K562 (cell line): Measurements from ENCODE around the gene CALHM2.

Experiments
- BRCA1 ChIP-seq, 2 experiments: fragments of 450-650 bp in 1 of 2; sonication (generic) in 1 of 2; formaldehyde crosslinking in 1 of 2; IDR thresholded peaks; 2 replicates each; pipeline versions ENCODE4 v1.5.0 to v1.6.1; 2017 to 2020; ENCODE audit warnings: mild to moderate bottlenecking in 1 of 2, missing genetic modification reagents in 1 of 2
- CTCF ChIP-seq, 3 experiments: IDR thresholded peaks in 2 of 3; conservative IDR thresholded peaks in 1 of 3; 2 replicates each; pipeline ENCODE4 v1.5.1; 2011 to 2012; ENCODE audit warnings: low read length in 3 of 3, mild to moderate bottlenecking in 3 of 3, control low read depth in 2 of 3, improper control_type of control experiment in 1 of 3, inconsistent platforms in 1 of 3, low read depth in 1 of 3, mixed read lengths in 1 of 3, moderate library complexity in 1 of 3; ENCODE audit not compliant: insufficient read depth in 2 of 3
- ELF1 ChIP-seq: fragments of 200-800 bp; sonication (Bioruptor generic); IDR thresholded peaks from 2 replicates; pipeline ENCODE4 v1.6.1; 2016; ENCODE audit warnings: missing genetic modification characterization, missing compliant biosample characterization
- HNRNPL ChIP-seq: fragments of 200-400 bp; formaldehyde crosslinking; IDR thresholded peaks from 2 replicates; pipeline ENCODE4 v1.6.1; 2017; ENCODE audit warnings: low read depth, mild to moderate bottlenecking, low read length
- JUN ChIP-seq, 2 experiments: sonication (generic) in 1 of 2; formaldehyde crosslinking in 1 of 2; IDR thresholded peaks; 2 replicates each; pipeline versions ENCODE4 v1.6.1 to v1.8.0; 2012 to 2022; ENCODE audit warnings: borderline replicate concordance in 2 of 2, mild to moderate bottlenecking in 2 of 2, improper control_type of control experiment in 1 of 2, low read depth in 1 of 2, low read length in 1 of 2, missing genetic modification reagents in 1 of 2
- JUNB ChIP-seq: fragments of 450-650 bp; formaldehyde crosslinking; conservative IDR thresholded peaks from 2 replicates; pipeline ENCODE4 v1.4.0; 2020; ENCODE audit warnings: mild to moderate bottlenecking
- PKNOX1 ChIP-seq: fragments of 450-650 bp; IDR thresholded peaks from 2 replicates; pipeline ENCODE4 v1.6.1; 2016
- RB1 ChIP-seq: fragments of 450-650 bp; IDR thresholded peaks from 2 replicates; pipeline ENCODE4 v1.6.1; 2017; ENCODE audit warnings: low read depth, mild to moderate bottlenecking
- SIN3B ChIP-seq: fragments of 450-650 bp; IDR thresholded peaks from 2 replicates; pipeline ENCODE4 v1.6.1; 2017; ENCODE audit warnings: low read depth, mild to moderate bottlenecking, moderate library complexity
- SMAD3 ChIP-seq: fragments of 450-650 bp; formaldehyde crosslinking; conservative IDR thresholded peaks from 2 replicates; pipeline ENCODE4 v1.4.0; 2020; ENCODE audit warnings: mild to moderate bottlenecking
- TBL1XR1 ChIP-seq, 2 experiments: IDR thresholded peaks; 2 replicates each; pipeline ENCODE4 v1.6.1; 2012; ENCODE audit warnings: improper control_type of control experiment in 2 of 2, low read length in 2 of 2, mild to moderate bottlenecking in 1 of 2
- YY1 ChIP-seq, 3 experiments: IDR thresholded peaks; 2 replicates each; pipeline ENCODE4 v1.6.1; 2011; ENCODE audit warnings: low read length in 2 of 3, mild to moderate bottlenecking in 2 of 3, moderate library complexity in 2 of 3, borderline replicate concordance in 1 of 3, control low read depth in 1 of 3, low read depth in 1 of 3; ENCODE audit not compliant: insufficient read depth in 3 of 3, insufficient replicate concordance in 2 of 3, control insufficient read depth in 1 of 3, insufficient read length in 1 of 3; ENCODE audit errors: extremely low read depth in 1 of 3
- ZNF311 ChIP-seq: fragments of 250-450 bp; sonication (Bioruptor Pico); IDR thresholded peaks from 2 replicates; pipeline ENCODE4 v1.4.0; 2020; ENCODE audit warnings: mild to moderate bottlenecking, moderate library complexity
- ZNF707 ChIP-seq: fragments of 250-450 bp; sonication (Bioruptor Pico); conservative IDR thresholded peaks from 2 replicates; pipeline ENCODE4 v1.8.0; 2022; ENCODE audit warnings: inconsistent platforms, mild to moderate bottlenecking, moderate library complexity

GRCh38 chr10:103457896-103458583 is 5.9 kb upstream of the CALHM2 start:
- TF ChIP-seq CTCF (IDR thresholded peaks at IDR 0.05 in 2 of 3, conservative IDR thresholded peaks at IDR 0.05 in 1 of 3; ENCODE audit: insufficient read depth in 2 of 3, low read depth in 1 of 3, low read length in 3 of 3) = no peak
- no peak for TF ChIP-seq TBL1XR1 (IDR thresholded peaks at IDR 0.05; ENCODE audit: low read length in 2 of 2)
- TF ChIP-seq JUN (IDR thresholded peaks at IDR 0.05; ENCODE audit: borderline replicate concordance, low read depth, low read length) = no peak
- no peak for TF ChIP-seq JUN (CRISPR knock-in tag; IDR thresholded peaks at IDR 0.05; ENCODE audit: borderline replicate concordance)
- no peak for TF ChIP-seq ZNF707 (CRISPR knock-in tag)
- TF ChIP-seq BRCA1 (IDR thresholded peaks at IDR 0.05) = no peak
- TF ChIP-seq BRCA1 (CRISPR knock-in tag; IDR thresholded peaks at IDR 0.05) = no peak
- no peak for TF ChIP-seq ELF1 (tag)
- TF ChIP-seq SIN3B = no peak
- TF ChIP-seq JUNB (CRISPR knock-in tag) = no peak
- no peak for TF ChIP-seq ZNF311 (CRISPR knock-in tag)
- no peak for TF ChIP-seq SMAD3 (CRISPR knock-in tag)
- no peak for TF ChIP-seq RB1
- TF ChIP-seq YY1 (IDR thresholded peaks at IDR 0.05; ENCODE audit: borderline replicate concordance in 1 of 3, control insufficient read depth in 1 of 3, extremely low read depth in 1 of 3, insufficient read depth in 3 of 3, insufficient read length in 1 of 3, insufficient replicate concordance in 2 of 3, low read depth in 1 of 3, low read length in 2 of 3) = no peak
- TF ChIP-seq PKNOX1 = no peak
- TF ChIP-seq HNRNPL = no peak
